ENCODE measurements around the gene NPB.
"Not testable (repeated sequence)": the region's sequence is repeated elsewhere in the genome, so short reads cannot be mapped to it uniquely, and the experiment has no call there.

NPB gene

GRCh38 chr17:81913394-81914102, 11.5 kb downstream of the NPB start:
- DNase-seq, result no peak

GRCh38 chr17:81914103-81914850, 12.2 kb downstream of the NPB start:
- DNase-seq, result no peak

DNA sequence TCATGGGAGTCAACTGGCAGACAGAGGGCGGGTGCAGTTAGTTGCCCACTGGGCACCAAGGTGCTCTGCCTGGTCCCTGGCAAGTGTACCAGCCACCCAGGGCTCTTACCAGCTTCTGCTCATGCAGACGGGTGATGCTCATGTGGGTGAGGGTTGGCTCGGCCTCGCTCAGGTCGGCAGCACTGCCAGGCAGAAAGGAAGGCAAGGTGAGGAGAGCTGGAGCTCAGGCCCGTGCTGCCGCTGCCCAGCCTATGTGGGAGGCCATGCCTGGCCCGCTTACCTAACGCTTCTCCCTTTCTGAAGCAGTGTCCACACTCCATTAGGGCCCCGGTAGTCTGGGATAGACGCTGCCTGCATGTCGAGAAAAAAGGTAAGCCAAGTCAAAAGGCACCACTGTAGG, 13.3 kb downstream of the NPB start:
- DNase-seq, result no peak

- DNase-seq, result no peak
Observed at GRCh38 chr17:81916234-81917001, 14.4 kb downstream of the NPB start.

- DNase-seq, result peak; percentile 11
Observed at GRCh38 chr17:81917565-81918332, 15.7 kb downstream of the NPB start, which contains the start of gene SIRT7. Gene SIRT7 (minus strand): TSS chr17:81918176. CDS start chr17:81918131, 45 bp downstream.

DNA sequence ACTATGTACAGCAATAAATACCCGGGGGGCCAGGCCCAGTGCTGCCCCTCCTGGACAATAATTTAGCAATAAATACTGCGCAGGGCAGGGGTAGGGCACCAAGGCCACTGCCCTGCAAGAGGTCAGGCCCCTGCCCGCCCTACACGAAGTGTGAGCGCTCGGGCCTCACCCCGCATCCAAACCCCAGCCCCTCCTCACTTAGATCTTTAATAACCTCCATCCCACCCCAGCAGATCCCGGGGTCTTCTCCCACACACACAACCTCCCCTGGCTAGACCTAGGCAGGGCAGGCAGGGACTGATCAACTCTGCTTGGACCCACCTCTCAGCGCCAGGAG, 16.3 kb downstream of the NPB start:
- DNase-seq, result not testable (repeated sequence)

- no peak for DNase-seq
Observed at GRCh38 chr17:81918832-81919545, 17.0 kb downstream of the NPB start.

DNA sequence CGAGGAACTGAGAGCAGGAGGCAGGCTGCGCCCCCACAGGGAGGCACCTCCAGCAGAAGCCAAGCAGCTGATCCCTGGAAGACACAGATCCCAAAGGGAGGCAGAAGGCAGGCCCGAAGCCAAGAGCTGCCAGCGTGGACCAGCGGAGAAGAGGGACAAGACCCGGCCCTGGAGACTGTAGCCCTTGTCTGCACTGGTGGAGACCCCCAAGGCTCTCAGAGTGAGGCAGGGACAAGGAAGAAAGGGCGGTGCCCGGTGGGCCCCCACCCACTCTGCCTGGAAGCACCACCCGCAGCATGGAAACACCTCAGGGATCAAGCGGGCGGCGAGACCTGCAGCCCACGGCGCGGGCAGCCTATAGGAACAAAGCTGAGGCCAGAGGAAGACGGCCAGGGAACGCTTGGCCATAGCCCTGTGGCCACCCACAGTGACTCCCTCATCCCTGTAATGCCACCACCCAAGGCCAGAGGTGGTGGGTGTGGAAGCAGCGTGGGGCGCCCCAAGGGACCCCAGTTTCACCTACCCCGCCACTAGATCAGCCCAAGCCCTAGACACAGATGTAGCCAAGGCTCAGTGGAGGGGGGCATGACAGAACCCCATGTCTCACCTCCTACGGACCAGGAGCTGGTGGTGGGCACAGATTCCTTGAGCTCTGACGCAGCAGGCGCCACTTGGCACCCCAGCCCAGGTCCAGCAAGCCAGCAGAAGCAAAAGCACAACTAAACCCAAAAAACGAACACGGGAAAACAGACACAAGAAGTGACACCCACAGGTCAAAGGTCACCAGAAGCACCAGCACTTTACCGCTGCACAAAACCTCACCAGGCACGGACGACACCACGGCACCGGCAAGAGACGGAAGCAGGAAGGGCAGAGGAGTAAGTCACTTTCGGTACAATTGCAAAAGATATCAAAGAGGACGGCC, 18.8 kb downstream of the NPB start:
- no peak for DNase-seq

DNA sequence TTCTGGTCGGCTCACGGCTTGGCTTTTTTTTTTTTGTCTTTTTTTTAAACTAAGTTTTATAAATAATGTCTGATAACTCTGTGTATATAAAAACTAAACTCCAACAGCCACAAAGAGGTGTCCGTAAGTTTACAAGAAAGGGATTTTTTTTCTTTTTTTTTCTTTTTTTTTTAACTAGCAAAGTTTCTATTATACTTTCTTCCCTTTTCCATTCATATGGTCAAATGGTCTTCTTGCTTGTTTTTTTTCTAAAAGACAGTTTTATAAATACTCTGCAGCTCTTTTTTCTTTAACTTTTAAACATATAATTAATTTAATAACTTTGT, 19.5 kb downstream of the NPB start:
- no peak for DNase-seq

GRCh38 chr17:81921996-81922565, 20.0 kb downstream of the NPB start:
- DNase-seq, result no peak

DNA sequence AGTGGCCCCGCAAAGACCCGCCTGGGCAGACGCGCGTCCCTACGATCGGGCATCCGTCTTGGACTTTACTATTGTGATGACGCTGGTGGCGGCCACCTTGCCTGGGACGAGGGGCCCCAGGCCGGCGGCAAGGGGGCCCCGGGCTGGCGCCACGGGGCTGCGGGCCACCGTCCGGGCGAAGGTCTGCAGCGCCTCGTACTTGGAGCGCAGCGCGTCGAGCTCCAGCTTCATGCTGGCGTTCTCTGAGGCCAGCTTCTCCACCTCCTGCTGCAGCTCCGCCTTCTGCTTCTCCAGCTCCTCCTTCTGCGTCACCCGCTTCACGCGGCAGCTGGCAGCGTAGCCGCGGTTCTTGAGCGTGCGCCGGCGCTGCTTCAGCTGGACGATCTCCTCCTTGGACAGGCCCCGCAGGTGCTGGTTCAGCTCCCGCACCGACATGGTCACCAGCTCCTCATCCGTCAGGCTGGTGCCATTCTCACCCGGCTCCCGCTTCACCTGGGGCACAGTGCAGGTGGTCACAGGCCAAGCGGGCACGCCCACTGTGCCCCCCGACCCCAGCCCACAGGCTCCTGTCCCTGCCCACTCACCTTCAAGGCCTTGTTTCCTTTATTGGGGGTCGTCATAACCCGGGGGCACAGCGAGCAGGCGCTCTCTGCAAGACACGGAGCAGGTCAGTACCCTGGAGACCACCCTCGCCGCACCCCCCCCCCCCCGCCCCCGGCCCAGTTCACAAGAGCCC, 20.7 kb downstream of the NPB start:
- DNase-seq, result no peak

- no peak for DNase-seq
Observed at GRCh38 chr17:81923302-81924260, 21.5 kb downstream of the NPB start.

GRCh38 chr17:81924557-81925532, 22.8 kb downstream of the NPB start:
- DNase-seq, result no peak

DNA sequence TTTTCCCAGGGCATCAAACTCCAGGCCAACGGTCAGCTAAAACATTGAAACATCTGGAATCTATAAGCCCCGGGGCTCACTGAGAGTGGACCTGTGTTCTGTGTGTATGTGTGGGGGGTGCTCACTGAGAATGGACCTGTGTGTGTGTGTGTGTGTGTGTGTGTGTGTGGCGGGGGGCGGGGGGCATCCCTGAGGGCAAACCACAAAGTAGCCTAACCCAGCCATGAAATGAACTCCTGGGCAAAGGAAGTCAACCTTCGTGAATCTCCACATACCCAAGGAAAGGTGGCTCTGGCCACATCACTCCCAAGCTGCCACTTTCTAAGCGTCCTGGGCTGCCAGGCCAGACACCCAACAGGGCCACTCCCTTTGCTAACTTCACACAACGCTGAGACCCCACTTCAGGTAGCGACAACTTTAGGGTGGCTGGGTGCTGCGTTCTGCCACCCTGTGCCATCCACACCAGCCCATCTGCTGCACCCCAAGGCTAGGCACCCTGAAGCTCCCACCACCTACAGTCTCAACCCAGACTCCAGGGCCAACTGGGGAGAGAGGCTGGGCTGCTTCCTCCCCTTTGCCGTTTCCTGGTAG, 23.9 kb downstream of the NPB start:
- no peak for DNase-seq

GRCh38 chr17:81926451-81927151, 24.6 kb downstream of the NPB start:
- no peak for DNase-seq

- DNase-seq, result no peak
Observed at GRCh38 chr17:81927152-81927652, 25.2 kb downstream of the NPB start.
